Measurements from ENCODE around the gene SETD5. TPM values are rescaled to one million over a fixed set of nuclear protein-coding genes. Genes with fewer than 3 reads are reported as not detected.

Gene SETD5
- total and polyA plus RNA-seq, 2 of the 8 experiments (the other 6 are each of a cell fraction or from before 2014, with no cell fraction given), result 108 to 234 TPM

- Histone ChIP-seq H3K23me2 (ENCODE audit: low read depth, low read length) (no peaks in the 10 kb centered on the region), H3K23ac (ENCODE audit: insufficient read length) (no peak overlapping the region), H2BK20ac (ENCODE audit: low read length) (no peak overlapping the region), H3K79me1 (ENCODE audit: low read depth, low read length) (no peaks in the 10 kb centered on the region), H3K18ac (ENCODE audit: extremely low read depth, low read length) (no peak overlapping the region), H4K5ac (ENCODE audit: insufficient read length, low read depth, low read length) (no peak overlapping the region), H3K4me1 (replicated peaks in 1 of 4; ENCODE audit: control insufficient read depth in 3 of 4, insufficient read depth in 4 of 4, low read length in 3 of 4) (no peaks in the 10 kb centered on the region), H3K9me3 (ENCODE audit: insufficient read depth in 2 of 2, low read depth in 1 of 2, low read length in 1 of 2) (no peaks in the 10 kb centered on the region), H3K4me3 (ENCODE audit: extremely low read depth in 1 of 4, insufficient read depth in 2 of 4, low read depth in 3 of 4, low read length in 4 of 4) (no peak overlapping the region), H3K36me3 (ENCODE audit: control insufficient read depth in 2 of 4, insufficient read depth in 4 of 4, low read length in 3 of 4) (no peaks in the 10 kb centered on the region), H3K4ac (replicated peaks; ENCODE audit: insufficient read length, low read depth, low read length) (no peak overlapping the region), H2BK12ac (ENCODE audit: low read depth, low read length) (no peak overlapping the region), H4K20me1 (replicated peaks in 1 of 2; ENCODE audit: control insufficient read depth in 1 of 2, insufficient read depth in 2 of 2, low read length in 2 of 2) (peaks cover 1 to 2% of the 10 kb centered on the region in 2 experiments), H3K4me2 (ENCODE audit: insufficient read depth in 1 of 2, low read depth in 2 of 2, low read length in 2 of 2) (no peak overlapping the region), H3K27ac (ENCODE audit: low read depth, low read length) (no peak overlapping the region), H2BK5ac (ENCODE audit: low read depth, low read length) (no peak overlapping the region), H2BK15ac (ENCODE audit: low read length) (no peak overlapping the region), H3K27me3 (replicated peaks in 1 of 4; ENCODE audit: control insufficient read depth in 3 of 4, extremely low read depth in 1 of 4, insufficient read depth in 3 of 4, low read length in 3 of 4) (peaks cover 0 to 5% (median 1%) of the 10 kb centered on the region in 4 experiments; a peak in 4 of 7 replicates), H2AK5ac (ENCODE audit: low read depth, low read length) (no peak overlapping the region), H3K9ac (replicated peaks in 1 of 4; ENCODE audit: extremely low read depth in 1 of 4, low read depth in 3 of 4, low read length in 3 of 4) (no peak overlapping the region), H2AFZ (ENCODE audit: low read length) (no peak overlapping the region), H3K14ac (ENCODE audit: insufficient read length) (no peak overlapping the region), H3K56ac (replicated peaks; ENCODE audit: insufficient read length, low read depth, low read length) (no peak overlapping the region), H3K79me2 (ENCODE audit: control insufficient read depth in 1 of 2, insufficient read depth in 2 of 2, low read length in 2 of 2) (no peaks in the 10 kb centered on the region), H4K91ac (replicated peaks; ENCODE audit: insufficient read length, low read length) (no peak overlapping the region), H4K8ac (ENCODE audit: extremely low read depth, insufficient read depth, low read length) (no peak overlapping the region), H2BK120ac (replicated peaks; ENCODE audit: low read depth, low read length) (no peak overlapping the region)
- FAIRE-seq (no peak), DNase-seq (ENCODE audit: low read depth in 1 of 2, low spot score in 2 of 2) (no peak)
- 71% methylated on average over 2 of the region's 2 CpGs; no CpG with 5 or more reads in 1 of the 2 experiments for WGBS, 2 experiments (ENCODE audit: extremely low coverage in 1 of 2, insufficient coverage in 1 of 2, insufficient read length in 1 of 2, insufficient replicate concordance in 2 of 2, low coverage in 1 of 2, low lambda C conversion rate in 2 of 2, missing lambda C conversion rate in 1 of 2)
- POLR2A ChIA-PET (ENCODE audit: partially characterized antibody), result interaction anchor here (0.6 kb wide), 1 partner anchor 248 kb away, joined by 3 read pairs; no protein-coding TSS in a partner anchor
- CTCF ChIA-PET (ENCODE audit: partially characterized antibody), result interaction anchor here (0.8 to 1.3 kb wide), 3 partner anchors 12 to 212 kb away, joined by 3 read pairs; no protein-coding TSS in a partner anchor
- no peak for TF ChIP-seq SIN3A (conservative IDR thresholded peaks at IDR 0.05 in 1 of 2, IDR thresholded peaks at IDR 0.05 in 1 of 2; ENCODE audit: low read depth in 1 of 2, low read length in 2 of 2)
- TF ChIP-seq TEAD4 (IDR thresholded peaks at IDR 0.05; ENCODE audit: low read depth, low read length), result no peak
- no peak for TF ChIP-seq GTF2F1 (IDR thresholded peaks at IDR 0.05; ENCODE audit: borderline replicate concordance, low read depth, low read length)
- no peak for TF ChIP-seq SIX5 (IDR thresholded peaks at IDR 0.05; ENCODE audit: low read depth, low read length)
- no peak for TF ChIP-seq ATF2 (IDR thresholded peaks at IDR 0.05; ENCODE audit: low read length)
- TF ChIP-seq HDAC6 (IDR thresholded peaks at IDR 0.05; ENCODE audit: low read depth, low read length), result no peak
- no peak for TF ChIP-seq RBBP5 (IDR thresholded peaks at IDR 0.05; ENCODE audit: borderline replicate concordance, low read depth, low read length)
- no peak for TF ChIP-seq POLR2AphosphoS5 (IDR thresholded peaks at IDR 0.05; ENCODE audit: low read depth, low read length)
- no peak for TF ChIP-seq SUZ12 (IDR thresholded peaks at IDR 0.05; ENCODE audit: low read length)
Measured at GRCh38 chr3:9514956-9515355, 117.5 kb downstream of the SETD5 start.

Measured in H1 (cell line).